ENCODE data around the gene CCDC127. TPM values are rescaled to one million over a fixed set of nuclear protein-coding genes. Genes with fewer than 3 reads are reported as not detected.
"Not testable (repeated sequence)": the region's sequence is repeated elsewhere in the genome, so short reads cannot be mapped to it uniquely, and the experiment has no call there.

The CCDC127 gene, protein sequence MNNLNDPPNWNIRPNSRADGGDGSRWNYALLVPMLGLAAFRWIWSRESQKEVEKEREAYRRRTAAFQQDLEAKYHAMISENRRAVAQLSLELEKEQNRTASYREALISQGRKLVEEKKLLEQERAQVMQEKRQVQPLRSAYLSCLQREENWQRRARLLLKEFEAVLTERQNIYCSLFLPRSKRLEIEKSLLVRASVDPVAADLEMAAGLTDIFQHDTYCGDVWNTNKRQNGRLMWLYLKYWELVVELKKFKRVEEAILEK
- total RNA-seq, result 2.9 and 4.1 TPM in 2 replicates

DNA sequence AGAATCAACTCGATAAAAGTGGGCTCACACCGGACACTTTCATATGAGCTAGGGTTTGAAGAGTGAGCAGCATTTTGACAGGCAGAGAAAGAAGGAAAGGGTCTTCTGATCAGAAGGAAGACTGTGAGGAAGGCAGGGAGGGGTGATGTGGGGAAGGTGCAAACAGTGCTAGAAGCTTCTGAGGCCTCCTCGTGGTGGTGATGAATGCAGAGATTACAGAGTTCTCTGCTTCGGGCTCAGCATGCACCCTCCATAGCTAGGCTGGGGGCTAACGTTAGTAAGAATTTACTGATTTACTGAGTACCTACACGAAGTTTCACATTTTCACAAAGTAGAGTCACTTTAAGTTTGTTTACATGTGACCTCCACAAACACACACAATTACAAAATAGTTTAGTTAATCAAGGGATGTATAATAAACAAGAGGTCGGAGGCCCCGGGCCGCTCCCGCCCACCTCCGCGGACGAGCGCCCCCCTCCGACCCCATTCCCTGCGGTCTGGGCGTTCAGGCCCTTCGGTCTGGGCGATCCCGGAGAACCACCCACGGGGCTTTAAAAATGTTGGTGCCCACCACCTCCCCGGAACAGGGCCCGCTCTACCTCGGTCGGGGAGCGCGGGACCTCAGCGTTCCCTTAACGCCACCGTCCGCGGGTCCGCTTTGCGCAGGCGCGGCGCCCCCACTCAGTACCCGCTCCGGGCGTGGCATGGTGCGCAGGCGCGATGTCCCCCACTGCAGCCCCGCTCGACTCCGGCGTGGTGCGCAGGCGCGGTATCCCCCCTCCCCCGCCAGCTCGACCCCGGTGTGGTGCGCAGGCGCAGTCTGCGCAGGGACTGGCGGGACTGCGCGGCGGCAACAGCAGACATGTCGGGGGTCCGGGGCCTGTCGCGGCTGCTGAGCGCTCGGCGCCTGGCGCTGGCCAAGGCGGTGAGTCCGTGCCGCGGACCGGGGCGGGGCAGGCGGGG lies at the start of gene CCDC127, which contains the start of gene SDHA:
Gene CCDC127, minus strand, starts transcription at position 660 of the 963 bp plus-strand sequence. CDS start 1,304 bp downstream, outside the sequence.
Gene SDHA, plus strand, starts transcription at position 827 of the 963 bp plus-strand sequence. Its CDS starts 36 bp downstream, at position 863.
- not testable (repeated sequence) for H3K36me3 ChIP-seq (ENCODE audit: control insufficient read depth, insufficient read depth, low read length); FAIRE-seq; H3K27me3 ChIP-seq (ENCODE audit: control insufficient read depth, insufficient read depth, low read length)
- TF ChIP-seq, protein P1, sequence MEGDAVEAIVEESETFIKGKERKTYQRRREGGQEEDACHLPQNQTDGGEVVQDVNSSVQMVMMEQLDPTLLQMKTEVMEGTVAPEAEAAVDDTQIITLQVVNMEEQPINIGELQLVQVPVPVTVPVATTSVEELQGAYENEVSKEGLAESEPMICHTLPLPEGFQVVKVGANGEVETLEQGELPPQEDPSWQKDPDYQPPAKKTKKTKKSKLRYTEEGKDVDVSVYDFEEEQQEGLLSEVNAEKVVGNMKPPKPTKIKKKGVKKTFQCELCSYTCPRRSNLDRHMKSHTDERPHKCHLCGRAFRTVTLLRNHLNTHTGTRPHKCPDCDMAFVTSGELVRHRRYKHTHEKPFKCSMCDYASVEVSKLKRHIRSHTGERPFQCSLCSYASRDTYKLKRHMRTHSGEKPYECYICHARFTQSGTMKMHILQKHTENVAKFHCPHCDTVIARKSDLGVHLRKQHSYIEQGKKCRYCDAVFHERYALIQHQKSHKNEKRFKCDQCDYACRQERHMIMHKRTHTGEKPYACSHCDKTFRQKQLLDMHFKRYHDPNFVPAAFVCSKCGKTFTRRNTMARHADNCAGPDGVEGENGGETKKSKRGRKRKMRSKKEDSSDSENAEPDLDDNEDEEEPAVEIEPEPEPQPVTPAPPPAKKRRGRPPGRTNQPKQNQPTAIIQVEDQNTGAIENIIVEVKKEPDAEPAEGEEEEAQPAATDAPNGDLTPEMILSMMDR (IDR thresholded peaks at IDR 0.05; ENCODE audit: insufficient read depth, low read length, severe bottlenecking), result peak; percentile 34
- peak; percentile 76 for DNase-seq (ENCODE audit: low read depth)
- peak within 1 kb of the TSS; percentile 75 for H3K4me3 ChIP-seq (ENCODE audit: low read depth, low read length)

DNA sequence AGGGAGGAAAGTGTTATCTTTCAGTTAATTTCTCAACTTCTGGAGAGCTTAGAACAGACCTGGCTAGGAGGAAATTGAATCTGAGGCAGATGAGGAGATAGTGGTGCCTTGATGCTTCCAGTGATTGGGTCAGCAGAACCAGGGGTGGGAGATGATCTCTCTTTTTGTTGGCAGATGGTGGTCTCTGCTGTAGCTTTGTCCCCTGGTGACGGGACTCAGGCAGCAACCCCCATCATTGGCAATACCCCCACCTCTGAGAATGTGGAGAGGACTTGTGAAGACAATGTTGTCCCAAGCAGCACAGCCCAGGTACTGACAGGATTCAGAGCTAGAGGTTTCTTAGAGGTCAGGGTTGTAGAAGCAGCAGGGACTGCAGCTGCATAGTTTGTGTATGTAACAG lies 49.8 kb upstream of the CCDC127 start:
- TF ChIP-seq, protein P1 (IDR thresholded peaks at IDR 0.05; ENCODE audit: insufficient read depth, low read length, severe bottlenecking), result no peak
- no peak for FAIRE-seq
- H3K27me3 ChIP-seq (ENCODE audit: control insufficient read depth, insufficient read depth, low read length), result no peaks in the 10 kb centered on the region
- no peak for DNase-seq (ENCODE audit: low read depth)
- H3K36me3 ChIP-seq (ENCODE audit: control insufficient read depth, insufficient read depth, low read length), result peaks cover 9% of the 10 kb centered on the region
- H3K4me3 ChIP-seq (ENCODE audit: low read depth, low read length), result no peak overlapping the region

DNA sequence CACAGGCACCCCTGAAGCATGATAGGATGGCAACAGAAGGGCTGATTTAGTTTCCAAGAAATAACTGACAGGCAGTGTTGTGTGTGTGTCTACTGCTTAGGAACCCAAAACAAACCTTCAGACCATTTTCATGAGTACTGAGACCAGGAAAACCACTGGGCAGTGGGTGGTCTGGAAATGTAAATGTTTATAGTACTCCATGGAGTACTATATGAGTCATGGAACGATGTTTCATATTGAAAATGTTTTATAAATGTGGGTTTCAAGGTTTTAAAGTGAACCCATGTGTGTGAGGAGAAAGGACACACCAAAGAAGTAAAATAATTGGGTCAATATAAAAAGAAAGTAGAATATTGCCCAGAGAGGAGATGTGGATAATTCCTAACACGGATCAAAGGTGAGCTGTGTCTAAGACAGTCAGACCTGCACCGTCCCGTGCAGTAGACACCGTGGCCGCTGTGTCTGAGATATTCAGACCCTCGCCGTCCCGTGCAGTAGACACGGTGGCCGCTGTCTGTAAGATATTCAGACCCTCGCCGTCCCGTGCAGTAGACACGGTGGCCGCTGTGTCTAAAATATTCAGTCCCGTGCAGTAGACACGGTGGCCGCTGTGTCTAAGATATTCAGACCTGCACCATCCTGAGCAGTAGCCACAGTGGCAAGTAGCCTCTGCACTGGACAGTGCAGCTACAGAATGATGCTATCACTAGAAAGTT lies 48.5 kb upstream of the CCDC127 start:
- not testable (repeated sequence) for H3K4me3 ChIP-seq (ENCODE audit: low read depth, low read length); FAIRE-seq; H3K27me3 ChIP-seq (ENCODE audit: control insufficient read depth, insufficient read depth, low read length); H3K36me3 ChIP-seq (ENCODE audit: control insufficient read depth, insufficient read depth, low read length); DNase-seq (ENCODE audit: low read depth)

DNA sequence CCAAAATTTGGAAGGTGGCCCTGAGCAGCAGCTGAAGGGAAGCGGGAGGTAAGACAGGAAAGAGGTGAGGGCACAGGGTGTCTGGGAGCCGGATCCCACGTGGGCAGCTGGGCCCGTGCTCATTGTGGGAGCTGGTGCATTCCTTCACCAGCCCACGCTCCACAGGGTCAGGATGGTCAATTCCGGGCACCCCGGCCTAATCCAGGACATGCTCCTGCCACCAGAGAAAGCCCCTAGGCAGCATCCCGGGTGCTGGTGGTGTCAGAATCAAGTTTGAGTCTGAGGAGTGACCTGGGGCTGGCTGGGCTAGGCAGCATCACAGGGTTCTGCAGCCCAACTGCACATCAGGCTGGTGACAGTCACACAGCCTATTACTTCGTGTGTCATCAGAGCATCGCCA lies 46.4 kb upstream of the CCDC127 start:
- H3K36me3 ChIP-seq (ENCODE audit: control insufficient read depth, insufficient read depth, low read length), result peaks cover 9% of the 10 kb centered on the region
- H3K27me3 ChIP-seq (ENCODE audit: control insufficient read depth, insufficient read depth, low read length), result no peaks in the 10 kb centered on the region
- FAIRE-seq (no peak), DNase-seq (ENCODE audit: low read depth) (no peak)
- no peak overlapping the region for H3K4me3 ChIP-seq (ENCODE audit: low read depth, low read length)
- TF ChIP-seq, protein P1 (IDR thresholded peaks at IDR 0.05; ENCODE audit: insufficient read depth, low read length, severe bottlenecking), result no peak

DNA sequence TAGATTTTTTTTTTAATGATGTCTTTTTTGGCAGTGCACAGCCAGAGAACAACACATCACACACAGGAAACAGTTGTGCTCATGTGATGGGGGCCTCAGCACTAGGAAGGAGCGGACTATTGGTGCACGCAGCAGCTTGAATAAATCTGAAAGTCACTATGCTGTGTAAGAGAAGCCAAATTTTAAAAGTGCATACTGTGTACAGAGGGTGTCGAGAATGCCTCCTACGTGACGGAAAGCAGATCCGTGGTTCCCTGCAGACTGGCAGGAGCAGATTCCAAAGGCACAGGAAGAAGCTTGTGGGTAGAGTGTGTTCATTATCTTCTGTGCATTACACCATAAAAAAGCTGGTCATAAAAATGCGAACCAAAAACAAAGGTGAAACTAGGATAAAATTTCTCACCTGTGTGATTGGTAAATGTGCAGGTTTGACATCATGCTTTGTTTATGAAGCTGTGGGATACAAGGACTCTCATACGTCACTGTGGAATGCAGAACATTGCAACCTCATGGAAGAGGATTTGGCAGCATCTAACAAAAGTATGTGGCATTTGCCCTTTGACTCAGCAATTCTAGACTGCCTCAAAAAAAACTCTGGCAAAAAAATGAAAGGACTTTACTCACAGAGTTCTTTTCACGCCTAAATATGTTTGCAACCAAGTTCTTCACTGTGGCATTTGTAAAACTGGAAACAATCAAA lies 45.5 kb upstream of the CCDC127 start:
- DNase-seq (ENCODE audit: low read depth), result peak; percentile 47
- not testable (repeated sequence) for FAIRE-seq; H3K4me3 ChIP-seq (ENCODE audit: low read depth, low read length); H3K27me3 ChIP-seq (ENCODE audit: control insufficient read depth, insufficient read depth, low read length); H3K36me3 ChIP-seq (ENCODE audit: control insufficient read depth, insufficient read depth, low read length)

DNA sequence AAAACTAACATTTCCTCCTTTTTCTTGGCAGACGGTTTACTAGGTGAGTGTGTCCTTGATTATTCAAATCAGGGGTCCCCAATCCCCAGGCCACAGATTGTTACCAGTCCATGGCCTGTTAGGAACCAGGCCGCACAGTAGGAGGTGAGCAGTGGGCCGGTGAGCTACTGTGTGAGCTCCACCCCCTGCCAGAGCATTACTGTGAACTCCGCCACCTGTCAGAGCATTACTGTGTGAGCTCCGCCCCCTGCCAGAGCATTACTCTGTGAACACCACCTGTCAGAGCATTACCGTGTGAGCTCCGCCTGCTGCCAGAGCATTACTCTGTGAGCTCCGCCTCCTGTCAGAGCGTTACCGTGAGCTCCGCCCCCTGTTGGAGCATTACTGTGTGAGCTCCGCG lies 39.2 kb upstream of the CCDC127 start:
- no peaks in the 10 kb centered on the region for H3K27me3 ChIP-seq (ENCODE audit: control insufficient read depth, insufficient read depth, low read length)
- H3K4me3 ChIP-seq (ENCODE audit: low read depth, low read length), result no peak overlapping the region
- peaks cover 12% of the 10 kb centered on the region for H3K36me3 ChIP-seq (ENCODE audit: control insufficient read depth, insufficient read depth, low read length)
- DNase-seq (ENCODE audit: low read depth) (no peak), FAIRE-seq (no peak)
- TF ChIP-seq, protein P1 (IDR thresholded peaks at IDR 0.05; ENCODE audit: insufficient read depth, low read length, severe bottlenecking), result no peak

DNA sequence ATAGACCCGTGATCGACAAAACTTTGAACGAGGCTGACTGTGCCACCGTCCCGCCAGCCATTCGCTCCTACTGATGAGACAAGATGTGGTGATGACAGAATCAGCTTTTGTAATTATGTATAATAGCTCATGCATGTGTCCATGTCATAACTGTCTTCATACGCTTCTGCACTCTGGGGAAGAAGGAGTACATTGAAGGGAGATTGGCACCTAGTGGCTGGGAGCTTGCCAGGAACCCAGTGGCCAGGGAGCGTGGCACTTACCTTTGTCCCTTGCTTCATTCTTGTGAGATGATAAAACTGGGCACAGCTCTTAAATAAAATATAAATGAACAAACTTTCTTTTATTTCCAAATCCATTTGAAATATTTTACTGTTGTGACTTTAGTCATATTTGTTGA lies 38.4 kb upstream of the CCDC127 start:
- not testable (repeated sequence) for H3K4me3 ChIP-seq (ENCODE audit: low read depth, low read length); DNase-seq (ENCODE audit: low read depth); FAIRE-seq; H3K27me3 ChIP-seq (ENCODE audit: control insufficient read depth, insufficient read depth, low read length)
- peaks cover 12% of the 10 kb centered on the region for H3K36me3 ChIP-seq (ENCODE audit: control insufficient read depth, insufficient read depth, low read length)

DNA sequence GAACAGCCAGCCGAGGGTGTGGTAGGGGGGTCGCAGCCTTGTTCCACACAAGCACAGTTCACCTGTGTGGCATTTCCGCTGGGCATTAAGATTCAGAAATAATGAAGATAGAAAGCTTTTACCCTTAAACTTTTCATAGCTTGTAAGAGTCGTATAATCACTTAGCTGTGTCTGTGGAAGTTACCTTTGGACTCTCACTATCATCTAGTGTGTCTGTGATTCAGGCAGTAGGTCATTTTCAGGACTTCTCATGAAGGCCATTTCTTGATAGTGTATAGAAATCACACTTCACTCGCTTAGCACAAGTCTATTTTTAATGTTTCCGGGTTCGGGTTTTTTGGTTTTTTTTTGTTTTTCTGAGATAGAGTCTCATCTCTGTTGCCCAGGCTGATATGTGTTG lies 37.2 kb upstream of the CCDC127 start:
- not testable (repeated sequence) for DNase-seq (ENCODE audit: low read depth); H3K27me3 ChIP-seq (ENCODE audit: control insufficient read depth, insufficient read depth, low read length); FAIRE-seq; H3K4me3 ChIP-seq (ENCODE audit: low read depth, low read length)
- peaks cover 13% of the 10 kb centered on the region for H3K36me3 ChIP-seq (ENCODE audit: control insufficient read depth, insufficient read depth, low read length)

DNA sequence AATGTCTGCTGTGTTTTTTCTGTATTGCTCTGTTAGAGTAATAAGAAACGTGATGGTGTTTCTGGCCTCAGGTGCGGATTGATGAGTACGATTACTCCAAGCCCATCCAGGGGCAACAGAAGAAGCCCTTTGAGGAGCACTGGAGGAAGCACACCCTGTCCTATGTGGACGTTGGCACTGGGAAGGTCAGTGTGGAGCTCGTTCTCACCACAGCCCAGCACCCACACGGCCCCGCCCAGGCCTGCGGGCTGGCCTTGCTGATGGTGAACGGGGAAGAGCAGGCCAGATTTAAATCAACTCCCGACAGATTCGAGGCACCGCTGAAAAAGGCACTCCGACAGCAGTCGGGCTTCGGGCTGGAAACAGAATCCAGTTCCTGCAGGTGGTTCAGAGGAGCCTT lies 36.4 kb upstream of the CCDC127 start:
- peaks cover 13% of the 10 kb centered on the region for H3K36me3 ChIP-seq (ENCODE audit: control insufficient read depth, insufficient read depth, low read length)
- not testable (repeated sequence) for H3K27me3 ChIP-seq (ENCODE audit: control insufficient read depth, insufficient read depth, low read length); DNase-seq (ENCODE audit: low read depth); H3K4me3 ChIP-seq (ENCODE audit: low read depth, low read length); FAIRE-seq
